Neural cell (in vitro differentiated cells): ENCODE data around the gene CYP1A2. TPM values are rescaled to one million over a fixed set of nuclear protein-coding genes. Genes with fewer than 3 reads are reported as not detected.

Source experiments
- H2AFZ ChIP-seq: fragments of 200-600, 300-800 bp; sonication (generic), shearing (Covaris generic); 2 replicates; pipeline ENCODE4 v1.6.0; 2014; ENCODE audit warnings: low read depth, mild to moderate bottlenecking, antibody characterized with exemption, low read length, moderate library complexity
- H3F3A ChIP-seq: fragments of 200-600 bp; shearing (Covaris generic); 2 replicates; pipeline ENCODE4 v1.6.1; 2016; ENCODE audit warnings: mild to moderate bottlenecking, moderate library complexity, mixed read lengths, antibody characterized with exemption, low read length; ENCODE audit not compliant: insufficient read depth, poor library complexity, severe bottlenecking
- H3K27ac ChIP-seq: fragments of 200-600, 300-800 bp; sonication (generic), shearing (Covaris generic); 2 replicates; pipeline ENCODE4 v1.5.1; 2014; ENCODE audit warnings: mild to moderate bottlenecking, low read length, moderate library complexity
- H3K27me3 ChIP-seq: fragments of 300-800, 200-600 bp; sonication (generic), shearing (Covaris generic); 2 replicates; pipeline ENCODE4 v1.6.0; 2014; ENCODE audit warnings: mild to moderate bottlenecking, low read depth, low read length, moderate library complexity; ENCODE audit not compliant: insufficient read depth
- H3K36me3 ChIP-seq: fragments of 300-800, 200-600 bp; sonication (generic), shearing (Covaris generic); 2 replicates; pipeline ENCODE4 v1.5.1; 2014; ENCODE audit warnings: mild to moderate bottlenecking, antibody characterized with exemption, low read length, moderate library complexity; ENCODE audit not compliant: insufficient read depth
- H3K4me2 ChIP-seq: fragments of 300-800, 200-600 bp; sonication (generic), shearing (Covaris generic); 2 replicates; pipeline ENCODE4 v1.6.0; 2014; ENCODE audit warnings: mild to moderate bottlenecking, low read length
- H3K4me3 ChIP-seq: fragments of 300-800, 200-600 bp; sonication (generic), shearing (Covaris generic); 2 replicates; pipeline ENCODE4 v1.5.1; 2014; ENCODE audit warnings: mild to moderate bottlenecking, low read length, moderate library complexity
- H3K79me2 ChIP-seq: fragments of 200-600 bp; shearing (Covaris generic); replicated peaks from 2 replicates; pipeline ENCODE4 v1.6.0; 2014; ENCODE audit warnings: mild to moderate bottlenecking, low read length, moderate library complexity; ENCODE audit not compliant: insufficient read depth
- H3K9ac ChIP-seq: fragments of 300-800, 200-600 bp; sonication (generic), shearing (Covaris generic); 2 replicates; pipeline ENCODE4 v1.6.1; 2016; ENCODE audit warnings: mild to moderate bottlenecking, low read length, mixed read lengths
- H3K9me2 ChIP-seq: fragments of 200-600 bp; shearing (Covaris generic); 2 replicates; pipeline ENCODE4 v1.6.1; 2016; ENCODE audit warnings: mild to moderate bottlenecking, low read length, mixed read lengths; ENCODE audit not compliant: insufficient read depth
- H3K9me3 ChIP-seq: fragments of 200-600, 300-800 bp; sonication (generic), shearing (Covaris generic); 2 replicates; pipeline ENCODE4 v1.6.1; 2016; ENCODE audit warnings: mild to moderate bottlenecking, mixed run types, low read length, moderate library complexity, mixed read lengths
- H4K20me1 ChIP-seq: fragments of 200-600 bp; shearing (Covaris generic); 2 replicates; pipeline ENCODE4 v1.6.1; 2016; ENCODE audit warnings: mild to moderate bottlenecking, mixed run types; ENCODE audit not compliant: insufficient read depth
- CTCF ChIP-seq: fragments of 450-650 bp; IDR thresholded peaks from 2 replicates; pipeline ENCODE4 v1.5.1; 2014; ENCODE audit warnings: antibody characterized with exemption, mild to moderate bottlenecking, moderate library complexity; ENCODE audit not compliant: poor library complexity, severe bottlenecking
- EP300 ChIP-seq: fragments of 450-650 bp; conservative IDR thresholded peaks from 2 replicates; pipeline ENCODE4 v1.6.1; 2014; ENCODE audit warnings: antibody characterized with exemption, mild to moderate bottlenecking, moderate library complexity; ENCODE audit not compliant: poor library complexity, severe bottlenecking
- EZH2 ChIP-seq: fragments of 200-600, 300-800 bp; shearing (Covaris generic), sonication (generic); IDR thresholded peaks from 2 replicates; pipeline ENCODE4 v1.6.1; 2014; ENCODE audit warnings: antibody characterized with exemption, low read length, borderline replicate concordance, mild to moderate bottlenecking; ENCODE audit not compliant: insufficient read depth, poor library complexity, severe bottlenecking
- MXI1 ChIP-seq: fragments of 450-650 bp; conservative IDR thresholded peaks from 2 replicates; pipeline ENCODE4 v1.6.1; 2014; ENCODE audit warnings: antibody characterized with exemption, mild to moderate bottlenecking; ENCODE audit not compliant: poor library complexity, severe bottlenecking
- POLR2AphosphoS5 ChIP-seq: IDR thresholded peaks from 2 replicates; pipeline ENCODE4 v1.6.1; 2012
- RAD21 ChIP-seq: fragments of 450-650 bp; conservative IDR thresholded peaks from 2 replicates; pipeline ENCODE4 v1.6.1; 2014; ENCODE audit warnings: antibody characterized with exemption, mild to moderate bottlenecking, moderate library complexity
- REST ChIP-seq: IDR thresholded peaks from 2 replicates; pipeline ENCODE4 v1.6.1; 2012; ENCODE audit warnings: borderline replicate concordance
- SMC3 ChIP-seq: fragments of 450-650 bp; conservative IDR thresholded peaks from 2 replicates; pipeline ENCODE4 v1.6.1; 2014; ENCODE audit warnings: antibody characterized with exemption, mild to moderate bottlenecking, moderate library complexity; ENCODE audit not compliant: poor library complexity
- TAF1 ChIP-seq: IDR thresholded peaks from 2 replicates; pipeline ENCODE4 v1.6.1; 2012; ENCODE audit warnings: low read depth
- polyA plus RNA-seq: library from polyadenylated mRNA; depleted of rRNA; stranded (reverse); fragments of >200 nt; gene quantifications from 2 replicates; pipeline ENCODE4 v1.2.3, GENCODE V29; 2014

Gene CYP1A2
- polyA plus RNA-seq, 1 donor from 2014 or later, result not detected

- no peak overlapping the region for H3K9ac ChIP-seq
Measured at GRCh38 chr15:74790080-74790916, 41.7 kb downstream of the CYP1A2 start.

DNA sequence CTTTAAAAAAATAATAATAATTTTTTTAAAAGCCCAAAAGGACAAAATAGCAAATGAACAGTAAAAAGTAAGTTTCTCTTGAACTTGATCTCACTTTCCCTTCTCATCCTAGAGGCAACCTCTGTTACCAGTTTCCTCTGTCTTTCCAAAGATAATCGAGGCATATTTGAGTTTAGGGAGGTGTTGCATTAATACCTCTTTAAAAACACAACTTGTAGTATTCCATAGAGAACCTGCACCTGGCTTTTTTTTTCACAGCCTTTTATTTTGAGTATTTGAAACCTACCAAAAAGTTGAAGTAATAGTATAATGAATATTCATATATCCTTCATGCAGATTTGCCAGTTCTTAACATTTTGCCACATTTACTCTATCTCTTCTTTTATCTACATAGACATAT lies 42.4 kb downstream of the CYP1A2 start:
- no peak overlapping the region for H3K4me3 ChIP-seq
- no peaks in the 10 kb centered on the region for H3F3A ChIP-seq
- no peaks in the 10 kb centered on the region for H4K20me1 ChIP-seq
- H2AFZ ChIP-seq, result no peak overlapping the region
- H3K9me3 ChIP-seq, result no peaks in the 10 kb centered on the region
- no peaks in the 10 kb centered on the region for H3K36me3 ChIP-seq
- H3K27me3 ChIP-seq, result no peaks in the 10 kb centered on the region
- peaks cover 30% of the 10 kb centered on the region for H3K79me2 ChIP-seq
- no peak overlapping the region for H3K27ac ChIP-seq
- no peaks in the 10 kb centered on the region for H3K9me2 ChIP-seq
- H3K9ac ChIP-seq, result no peak overlapping the region
- no peak overlapping the region for H3K4me2 ChIP-seq
- TF ChIP-seq RAD21 (no peak), CTCF (no peak), POLR2AphosphoS5 (no peak), MXI1 (no peak), SMC3 (no peak), TAF1 (no peak), REST (no peak)

More at GRCh38 chr15:74790080-74790916, 41.7 kb downstream of the CYP1A2 start:
- Histone ChIP-seq H3K9me3 (no peaks in the 10 kb centered on the region), H3K27ac (no peak overlapping the region), H3K79me2 (peaks cover 31% of the 10 kb centered on the region), H4K20me1 (no peaks in the 10 kb centered on the region), H2AFZ (no peak overlapping the region), H3K4me2 (no peak overlapping the region), H3K36me3 (no peaks in the 10 kb centered on the region), H3F3A (no peaks in the 10 kb centered on the region), H3K4me3 (no peak overlapping the region), H3K9me2 (no peaks in the 10 kb centered on the region), H3K27me3 (no peaks in the 10 kb centered on the region)
- TF ChIP-seq CTCF (no peak), EZH2 (no peak), REST (no peak), EP300 (no peak)
